ENCODE results near the gene DMBT1. TPM values are rescaled to one million over a fixed set of nuclear protein-coding genes. Genes with fewer than 3 reads are reported as not detected.

Gene DMBT1
- total RNA-seq, 1 donor from 2014 or later: 0.08 TPM

- Mint-ChIP-seq H3K27me3 (ENCODE audit: unreplicated experiment) (peaks cover 2% of the 10 kb centered on the region), H3K4me3 (ENCODE audit: unreplicated experiment) (no peak overlapping the region), H3K4me1 (ENCODE audit: unreplicated experiment) (no peaks in the 10 kb centered on the region), H3K36me3 (ENCODE audit: unreplicated experiment) (no peaks in the 10 kb centered on the region), H3K9me3 (ENCODE audit: unreplicated experiment) (no peaks in the 10 kb centered on the region), H3K27ac (ENCODE audit: unreplicated experiment) (no peak overlapping the region)
- no peak for DNase-seq (ENCODE audit: extremely low spot score, unreplicated experiment)
- no peak for TF ChIP-seq CTCF (IDR thresholded peaks at IDR 0.05)
Observed at GRCh38 chr10:122639801-122640200, 79.2 kb downstream of the DMBT1 start.

GRCh38 chr10:122640921-122641320 lies 80.4 kb downstream of the DMBT1 start:
- peaks cover 2% of the 10 kb centered on the region for H3K27me3 Mint-ChIP-seq (ENCODE audit: unreplicated experiment)
- TF ChIP-seq CTCF (IDR thresholded peaks at IDR 0.05): no peak
- H3K27ac Mint-ChIP-seq (ENCODE audit: unreplicated experiment): no peak overlapping the region
- no peaks in the 10 kb centered on the region for H3K36me3 Mint-ChIP-seq (ENCODE audit: unreplicated experiment)
- no peaks in the 10 kb centered on the region for H3K9me3 Mint-ChIP-seq (ENCODE audit: unreplicated experiment)
- no peak overlapping the region for H3K4me3 Mint-ChIP-seq (ENCODE audit: unreplicated experiment)
- no peak for DNase-seq (ENCODE audit: extremely low spot score, unreplicated experiment)
- no peaks in the 10 kb centered on the region for H3K4me1 Mint-ChIP-seq (ENCODE audit: unreplicated experiment)

DNA sequence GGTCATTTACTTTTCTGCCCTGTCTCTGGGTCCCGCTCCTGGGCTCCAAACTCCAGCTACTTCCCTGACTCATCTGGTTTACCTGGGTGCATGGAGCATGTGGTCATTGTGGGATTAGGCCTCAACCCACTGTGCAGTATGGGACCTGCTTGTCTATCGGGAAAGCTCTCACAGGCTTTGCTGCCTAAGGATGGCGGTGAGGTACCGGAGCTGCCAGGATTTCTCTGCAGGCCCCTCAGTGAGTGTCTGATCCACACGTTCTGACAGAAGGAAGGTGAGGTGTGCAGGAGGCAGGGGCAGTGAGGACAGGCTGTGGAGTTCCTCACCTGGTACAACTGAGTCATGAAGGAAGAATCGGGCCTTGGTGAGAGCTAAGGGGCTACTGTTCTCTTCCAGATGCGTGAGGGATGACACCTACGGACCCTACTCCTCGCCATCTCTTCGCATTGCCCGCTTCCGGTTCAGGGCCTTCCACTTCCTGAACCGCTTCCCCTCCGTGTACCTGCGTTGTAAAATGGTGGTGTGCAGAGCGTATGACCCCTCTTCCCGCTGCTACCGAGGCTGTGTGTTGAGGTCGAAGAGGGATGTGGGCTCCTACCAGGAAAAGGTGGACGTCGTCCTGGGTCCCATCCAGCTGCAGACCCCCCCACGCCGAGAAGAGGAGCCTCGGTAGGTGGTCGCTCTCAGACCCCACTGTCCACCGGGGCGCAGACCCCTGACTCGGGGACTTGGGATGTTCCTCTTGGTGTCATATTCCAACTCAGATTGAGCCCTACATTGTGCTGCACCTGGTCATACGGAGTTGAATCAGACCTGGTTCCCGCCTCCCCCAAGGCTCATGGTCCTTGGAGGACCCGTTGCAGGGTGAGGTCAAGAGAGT lies 82.4 kb downstream of the DMBT1 start:
- H3K4me1 Mint-ChIP-seq (ENCODE audit: unreplicated experiment): no peaks in the 10 kb centered on the region
- no peaks in the 10 kb centered on the region for H3K9me3 Mint-ChIP-seq (ENCODE audit: unreplicated experiment)
- TF ChIP-seq CTCF (IDR thresholded peaks at IDR 0.05): no peak
- no peak overlapping the region for H3K27ac Mint-ChIP-seq (ENCODE audit: unreplicated experiment)
- no peaks in the 10 kb centered on the region for H3K36me3 Mint-ChIP-seq (ENCODE audit: unreplicated experiment)
- DNase-seq (ENCODE audit: extremely low spot score, unreplicated experiment): no peak
- H3K27me3 Mint-ChIP-seq (ENCODE audit: unreplicated experiment): no peaks in the 10 kb centered on the region
- no peak overlapping the region for H3K4me3 Mint-ChIP-seq (ENCODE audit: unreplicated experiment)

- no peaks in the 10 kb centered on the region for H3K27me3 Mint-ChIP-seq (ENCODE audit: unreplicated experiment)
- no peaks in the 10 kb centered on the region for H3K36me3 Mint-ChIP-seq (ENCODE audit: unreplicated experiment)
- no peak overlapping the region for H3K27ac Mint-ChIP-seq (ENCODE audit: unreplicated experiment)
- no peaks in the 10 kb centered on the region for H3K9me3 Mint-ChIP-seq (ENCODE audit: unreplicated experiment)
- H3K4me3 Mint-ChIP-seq (ENCODE audit: unreplicated experiment): no peak overlapping the region
- no peaks in the 10 kb centered on the region for H3K4me1 Mint-ChIP-seq (ENCODE audit: unreplicated experiment)
- DNase-seq (ENCODE audit: extremely low spot score, unreplicated experiment): no peak
- TF ChIP-seq CTCF (IDR thresholded peaks at IDR 0.05): no peak
Observed at GRCh38 chr10:122643931-122644534, 83.5 kb downstream of the DMBT1 start.

All from osteocyte (in vitro differentiated cells).